Left hindlimb (tissue), 1 donor: ENCODE measurements around the gene ZNF394.

ENCODE experiments used
- DNase-seq: peaks from one replicate; pipeline ENCODE4 v3.0.0-alpha.2; 2018

The ZNF394 gene

GRCh38 chr7:99490878-99491277 is 9.2 kb downstream of the ZNF394 start:
- DNase-seq: no peak

- no peak for DNase-seq
These were observed 10.8 kb downstream of the ZNF394 start for GRCh38 chr7:99489235-99489634.

GRCh38 chr7:99485094-99485493 is 15.0 kb downstream of the ZNF394 start:
- no peak for DNase-seq

- DNase-seq: no peak
These were observed 21.3 kb downstream of the ZNF394 start for GRCh38 chr7:99478464-99479440.

GRCh38 chr7:99476107-99476506 is 24.0 kb downstream of the ZNF394 start:
- DNase-seq: no peak

GRCh38 chr7:99473315-99473596 is 26.8 kb downstream of the ZNF394 start:
- DNase-seq: no peak

GRCh38 chr7:99472561-99473314 is 27.3 kb downstream of the ZNF394 start, which contains the start of gene ZNF789:
ZNF789 (plus strand) TSS chr7:99472890; CDS start chr7:99476457, 3,567 bp downstream.
- DNase-seq: peak; percentile 97

- DNase-seq: no peak
These were observed 30.6 kb downstream of the ZNF394 start for GRCh38 chr7:99469381-99470065.

GRCh38 chr7:99468336-99468918 is 31.7 kb downstream of the ZNF394 start:
- no peak for DNase-seq

- DNase-seq: no peak
These were observed 34.7 kb downstream of the ZNF394 start for GRCh38 chr7:99465421-99465768.

GRCh38 chr7:99461221-99461620 is 38.9 kb downstream of the ZNF394 start:
- no peak for DNase-seq

- DNase-seq: no peak
These were observed 39.4 kb downstream of the ZNF394 start for GRCh38 chr7:99460651-99461050.

- DNase-seq: no peak
These were observed 41.0 kb downstream of the ZNF394 start for GRCh38 chr7:99459087-99459486.

- no peak for DNase-seq
These were observed 42.2 kb downstream of the ZNF394 start for GRCh38 chr7:99457650-99458493.

GRCh38 chr7:99457050-99457649 is 42.9 kb downstream of the ZNF394 start:
- no peak for DNase-seq

GRCh38 chr7:99456288-99456687 is 43.8 kb downstream of the ZNF394 start:
- no peak for DNase-seq

GRCh38 chr7:99455874-99456273 is 44.2 kb downstream of the ZNF394 start:
- no peak for DNase-seq

GRCh38 chr7:99453105-99453504 is 47.0 kb downstream of the ZNF394 start:
- DNase-seq: no peak

- DNase-seq: no peak
These were observed 47.5 kb downstream of the ZNF394 start for GRCh38 chr7:99452541-99452940.

- no peak for DNase-seq
These were observed 48.1 kb downstream of the ZNF394 start for GRCh38 chr7:99451936-99452335.

- no peak for DNase-seq
These were observed 50.8 kb downstream of the ZNF394 start for GRCh38 chr7:99449326-99449725.

- DNase-seq: no peak
These were observed 51.2 kb downstream of the ZNF394 start for GRCh38 chr7:99448855-99449254.
